ENCODE measurements around the gene BCL2L11.

- TF ChIP-seq, protein P1, sequence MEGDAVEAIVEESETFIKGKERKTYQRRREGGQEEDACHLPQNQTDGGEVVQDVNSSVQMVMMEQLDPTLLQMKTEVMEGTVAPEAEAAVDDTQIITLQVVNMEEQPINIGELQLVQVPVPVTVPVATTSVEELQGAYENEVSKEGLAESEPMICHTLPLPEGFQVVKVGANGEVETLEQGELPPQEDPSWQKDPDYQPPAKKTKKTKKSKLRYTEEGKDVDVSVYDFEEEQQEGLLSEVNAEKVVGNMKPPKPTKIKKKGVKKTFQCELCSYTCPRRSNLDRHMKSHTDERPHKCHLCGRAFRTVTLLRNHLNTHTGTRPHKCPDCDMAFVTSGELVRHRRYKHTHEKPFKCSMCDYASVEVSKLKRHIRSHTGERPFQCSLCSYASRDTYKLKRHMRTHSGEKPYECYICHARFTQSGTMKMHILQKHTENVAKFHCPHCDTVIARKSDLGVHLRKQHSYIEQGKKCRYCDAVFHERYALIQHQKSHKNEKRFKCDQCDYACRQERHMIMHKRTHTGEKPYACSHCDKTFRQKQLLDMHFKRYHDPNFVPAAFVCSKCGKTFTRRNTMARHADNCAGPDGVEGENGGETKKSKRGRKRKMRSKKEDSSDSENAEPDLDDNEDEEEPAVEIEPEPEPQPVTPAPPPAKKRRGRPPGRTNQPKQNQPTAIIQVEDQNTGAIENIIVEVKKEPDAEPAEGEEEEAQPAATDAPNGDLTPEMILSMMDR (IDR thresholded peaks at IDR 0.05) = no peak
- no peak for TF ChIP-seq POLR2A (IDR thresholded peaks at IDR 0.05)
Observed at GRCh38 chr2:111176867-111177266, 56.2 kb downstream of the BCL2L11 start.

Data from ovary (tissue), 3 donors.